ENCODE results near the gene FRMD4B. TPM values are rescaled to one million over a fixed set of nuclear protein-coding genes. Genes with fewer than 3 reads are reported as not detected.

FRMD4B gene
- total RNA-seq, 2 donors from 2014 or later: 30.6 to 37.8 TPM

- no peak for DNase-seq (ENCODE audit: low spot score)
- Histone ChIP-seq H3K36me3 (no peaks in the 10 kb centered on the region), H3K27ac (no peak overlapping the region), H3K4me3 (no peak overlapping the region), H3K27me3 (no peaks in the 10 kb centered on the region), H3K9me3 (no peaks in the 10 kb centered on the region), H3K4me1 (peaks cover 0 to 14% of the 10 kb centered on the region in 2 donors)
- no peak for TF ChIP-seq CTCF (IDR thresholded peaks at IDR 0.05)
Observed at GRCh38 chr3:69419276-69419675, 33.4 kb upstream of the FRMD4B start.

GRCh38 chr3:69417541-69418078 lies 31.7 kb upstream of the FRMD4B start:
- H3K27me3 ChIP-seq: no peaks in the 10 kb centered on the region
- TF ChIP-seq CTCF (IDR thresholded peaks at IDR 0.05): no peak
- H3K27ac ChIP-seq: no peak overlapping the region
- DNase-seq (ENCODE audit: low spot score): no peak
- no peaks in the 10 kb centered on the region for H3K9me3 ChIP-seq
- peaks cover 0 to 14% of the 10 kb centered on the region in 2 donors for H3K4me1 ChIP-seq
- no peaks in the 10 kb centered on the region for H3K36me3 ChIP-seq
- H3K4me3 ChIP-seq: no peak overlapping the region

DNA sequence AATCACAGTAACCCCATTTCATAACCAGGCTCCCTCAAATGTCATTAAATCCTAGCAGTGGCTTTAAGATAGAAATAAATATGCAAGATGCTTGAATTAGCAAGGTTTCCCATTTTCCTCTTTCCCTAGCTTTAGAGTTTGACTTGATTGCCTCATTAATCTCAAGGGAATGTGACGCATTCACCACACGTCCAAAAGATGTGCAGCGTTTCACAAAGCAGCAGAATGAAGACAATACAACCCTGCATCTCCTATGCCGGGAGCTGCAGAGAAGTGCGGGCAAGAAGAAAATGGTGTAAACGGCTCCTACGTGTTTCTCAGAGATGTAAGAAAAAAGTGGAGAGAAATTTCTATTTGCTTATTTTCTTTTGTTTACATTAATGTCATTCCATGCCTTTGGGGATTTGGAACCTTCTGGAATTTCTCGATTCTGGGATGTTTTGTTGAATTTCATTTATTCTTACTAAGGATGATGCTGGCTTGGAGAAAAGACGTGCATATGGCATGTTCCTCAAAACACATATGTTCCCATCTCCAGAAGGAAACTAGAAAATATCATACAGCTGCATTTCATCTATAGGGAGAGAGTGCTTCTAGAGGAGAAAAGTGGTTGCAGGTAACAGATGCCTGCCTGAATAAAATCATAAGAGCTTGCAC lies 27.8 kb upstream of the FRMD4B start:
- TF ChIP-seq CTCF (IDR thresholded peaks at IDR 0.05): no peak
- peaks cover 0 to 16% of the 10 kb centered on the region in 2 donors for H3K4me1 ChIP-seq

DNA sequence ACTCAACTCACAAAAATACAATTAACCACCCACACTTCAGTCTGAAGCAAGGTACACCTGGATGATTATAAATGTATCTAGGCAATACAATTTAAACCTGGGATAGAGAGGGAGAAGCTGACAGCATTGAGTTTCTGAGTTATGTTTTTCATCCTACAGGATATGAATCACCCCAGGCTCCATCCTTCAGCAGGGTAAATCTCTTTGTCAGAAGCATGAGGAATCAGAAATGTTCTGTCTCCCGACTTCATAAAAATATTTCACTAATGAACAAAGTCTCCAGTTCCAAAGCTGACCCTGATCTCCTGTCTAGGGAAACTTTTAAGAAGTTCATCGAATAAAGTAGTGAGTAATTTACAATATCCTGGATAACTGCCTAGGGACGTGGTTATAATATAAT lies 25.5 kb upstream of the FRMD4B start:
- H3K4me3 ChIP-seq: no peak overlapping the region
- no peaks in the 10 kb centered on the region for H3K27me3 ChIP-seq
- H3K36me3 ChIP-seq: no peaks in the 10 kb centered on the region
- no peak overlapping the region for H3K27ac ChIP-seq
- no peaks in the 10 kb centered on the region for H3K9me3 ChIP-seq
- no peak for DNase-seq (ENCODE audit: low spot score)
- H3K4me1 ChIP-seq: peaks cover 0 to 28% of the 10 kb centered on the region in 2 donors
- no peak for TF ChIP-seq CTCF (IDR thresholded peaks at IDR 0.05)

More for the DNA sequence above, 27.8 kb upstream of the FRMD4B start:
- Histone ChIP-seq H3K27ac (no peak overlapping the region), H3K9me3 (no peaks in the 10 kb centered on the region), H3K36me3 (no peaks in the 10 kb centered on the region), H3K27me3 (no peaks in the 10 kb centered on the region), H3K4me3 (no peak overlapping the region)
- DNase-seq (ENCODE audit: low spot score): no peak

- peaks cover 0 to 1% of the 10 kb centered on the region in 2 donors for H3K9me3 ChIP-seq
- H3K36me3 ChIP-seq: no peaks in the 10 kb centered on the region
- peak; percentile 85 for DNase-seq (ENCODE audit: low spot score)
- H3K27ac ChIP-seq: peak overlapping the region in 1 of 2 donors; percentile 43
- peaks cover 0 to 34% of the 10 kb centered on the region in 2 donors for H3K4me1 ChIP-seq
- peak; percentile 63 to 86 for TF ChIP-seq CTCF (IDR thresholded peaks at IDR 0.05)
- H3K27me3 ChIP-seq: no peaks in the 10 kb centered on the region
- H3K4me3 ChIP-seq: no peak overlapping the region
Observed at GRCh38 chr3:69410301-69410700, 24.4 kb upstream of the FRMD4B start.
